Activated CD4-positive, CD25-positive, alpha-beta regulatory T cell (primary cell): ENCODE measurements around the gene PLA2G6.

ENCODE experiments used
- DNase-seq, 4 experiments: peaks; one replicate each; lab custom pipeline; 2025; lab: John Stamatoyannopoulos, UW

The PLA2G6 gene, protein sequence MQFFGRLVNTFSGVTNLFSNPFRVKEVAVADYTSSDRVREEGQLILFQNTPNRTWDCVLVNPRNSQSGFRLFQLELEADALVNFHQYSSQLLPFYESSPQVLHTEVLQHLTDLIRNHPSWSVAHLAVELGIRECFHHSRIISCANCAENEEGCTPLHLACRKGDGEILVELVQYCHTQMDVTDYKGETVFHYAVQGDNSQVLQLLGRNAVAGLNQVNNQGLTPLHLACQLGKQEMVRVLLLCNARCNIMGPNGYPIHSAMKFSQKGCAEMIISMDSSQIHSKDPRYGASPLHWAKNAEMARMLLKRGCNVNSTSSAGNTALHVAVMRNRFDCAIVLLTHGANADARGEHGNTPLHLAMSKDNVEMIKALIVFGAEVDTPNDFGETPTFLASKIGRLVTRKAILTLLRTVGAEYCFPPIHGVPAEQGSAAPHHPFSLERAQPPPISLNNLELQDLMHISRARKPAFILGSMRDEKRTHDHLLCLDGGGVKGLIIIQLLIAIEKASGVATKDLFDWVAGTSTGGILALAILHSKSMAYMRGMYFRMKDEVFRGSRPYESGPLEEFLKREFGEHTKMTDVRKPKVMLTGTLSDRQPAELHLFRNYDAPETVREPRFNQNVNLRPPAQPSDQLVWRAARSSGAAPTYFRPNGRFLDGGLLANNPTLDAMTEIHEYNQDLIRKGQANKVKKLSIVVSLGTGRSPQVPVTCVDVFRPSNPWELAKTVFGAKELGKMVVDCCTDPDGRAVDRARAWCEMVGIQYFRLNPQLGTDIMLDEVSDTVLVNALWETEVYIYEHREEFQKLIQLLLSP

DNA sequence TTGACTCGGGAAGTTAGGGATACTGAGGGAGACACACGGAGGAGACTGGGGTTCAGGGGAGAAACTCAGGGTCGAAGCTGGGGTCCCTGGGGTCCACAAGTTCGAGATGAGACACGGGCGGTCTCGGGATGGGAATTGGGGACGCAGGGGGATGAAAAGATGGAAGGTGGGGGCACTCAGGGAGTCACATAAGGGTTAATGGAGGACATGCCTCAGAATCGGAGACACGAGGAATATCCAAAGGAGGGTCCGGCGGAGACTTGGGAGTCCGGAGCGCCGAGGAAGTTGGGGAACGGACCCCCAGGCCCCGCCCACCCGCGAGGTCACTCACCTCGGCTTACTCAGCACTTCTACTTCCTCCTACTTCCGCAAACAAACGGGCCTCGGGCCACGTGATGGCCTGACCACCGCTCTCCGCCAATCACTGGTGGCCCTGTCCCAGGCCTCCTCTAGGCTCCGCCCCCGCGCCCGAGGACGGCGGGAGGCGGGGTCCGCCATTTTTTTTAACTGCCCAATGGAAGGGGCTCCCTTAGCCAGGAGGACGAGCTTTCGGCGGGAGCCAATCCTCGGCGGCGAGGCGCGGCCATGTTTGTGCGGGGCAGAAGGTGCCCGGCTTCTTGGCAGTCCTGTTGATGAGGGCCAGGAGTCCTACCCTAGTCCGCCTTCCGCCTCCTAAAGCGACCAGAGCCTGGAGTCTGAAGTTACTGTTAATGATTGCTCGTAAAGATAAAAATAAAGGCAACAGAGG lies at the start of gene PLA2G6:
Gene PLA2G6 (minus strand): TSS at position 378 of the 748 bp plus-strand sequence. CDS start 12,404 bp downstream, outside the sequence.
- DNase-seq = peak; percentile 91 to 96 (median 94)

- DNase-seq = no peak
Observed at GRCh38 chr22:38230916-38231315, 49.3 kb upstream of the PLA2G6 start.

DNA sequence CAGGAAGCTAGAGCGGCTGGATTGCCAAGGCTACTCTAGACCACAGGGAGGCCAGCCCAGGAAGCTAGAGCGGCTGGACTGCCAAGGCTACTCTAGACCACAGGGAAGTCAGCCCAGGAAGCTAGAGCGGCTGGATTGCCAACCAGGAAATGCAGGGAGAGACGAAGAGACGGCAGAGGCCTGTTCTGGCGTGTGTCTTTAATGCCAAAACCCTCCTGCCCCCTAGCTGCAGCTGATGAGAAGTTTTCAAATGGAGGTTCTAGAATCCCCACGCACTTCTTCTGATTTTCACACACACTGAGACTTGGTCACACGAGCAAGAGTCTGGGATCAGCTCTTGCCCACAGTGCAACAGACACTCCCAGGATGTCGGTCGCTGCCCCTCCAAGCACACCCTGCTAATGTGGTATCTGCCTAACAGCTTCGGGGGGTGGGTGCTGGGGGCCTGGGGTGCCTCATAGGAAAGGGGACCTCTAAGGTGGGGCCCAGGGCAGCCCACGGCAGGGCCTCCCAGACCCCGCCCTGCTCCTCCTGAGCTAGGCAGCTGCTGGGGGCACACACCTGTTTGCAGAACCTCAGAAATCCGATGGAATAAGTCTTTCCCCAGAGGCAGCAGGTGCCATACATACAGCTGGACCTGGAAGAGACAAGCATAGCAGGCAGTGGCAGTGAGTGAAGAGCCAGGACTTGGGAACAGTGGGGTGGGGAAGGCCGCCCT lies 48.6 kb upstream of the PLA2G6 start:
- peak in 1 of 4 experiments; percentile 10 for DNase-seq

DNA sequence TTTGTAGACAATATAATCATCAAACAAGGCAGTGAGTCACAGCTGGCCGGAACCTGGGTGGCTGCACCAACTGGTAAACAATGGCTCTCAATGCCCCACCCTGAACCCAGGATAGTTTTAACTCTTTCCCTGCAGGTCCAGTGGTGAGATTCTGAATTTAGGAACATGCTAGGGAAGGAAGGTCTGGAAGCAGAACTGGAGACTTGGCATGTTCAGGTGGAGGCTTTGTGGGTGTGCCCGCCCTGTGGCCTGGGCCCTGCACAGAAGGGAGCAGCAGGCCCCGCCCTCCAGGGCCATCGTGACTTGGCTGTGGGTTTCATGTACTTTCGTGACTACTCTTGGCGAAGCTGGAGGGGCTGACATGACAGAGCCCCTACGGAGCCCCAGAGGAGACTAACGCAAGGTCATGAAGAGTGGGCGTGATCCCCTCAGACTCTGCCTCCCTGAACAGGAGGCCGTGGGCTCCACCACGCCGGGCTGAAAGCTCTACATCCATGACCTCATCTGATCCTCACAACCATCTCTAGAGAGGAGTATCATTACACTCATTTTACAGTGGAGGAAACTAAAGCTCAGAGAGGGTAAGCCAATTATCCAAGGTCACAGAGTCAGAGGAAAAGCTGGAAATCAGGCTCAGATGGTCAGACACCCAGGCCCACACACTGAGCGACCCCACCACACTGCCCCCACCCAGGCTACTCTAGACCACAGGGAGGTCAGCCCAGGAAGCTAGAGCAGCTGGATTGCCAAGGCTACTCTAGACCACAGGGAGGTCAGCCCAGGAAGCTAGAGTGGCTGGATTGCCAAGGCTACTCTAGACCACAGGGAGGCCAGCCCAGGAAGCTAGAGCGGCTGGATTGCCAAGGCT lies 47.5 kb upstream of the PLA2G6 start:
- no peak for DNase-seq

DNA sequence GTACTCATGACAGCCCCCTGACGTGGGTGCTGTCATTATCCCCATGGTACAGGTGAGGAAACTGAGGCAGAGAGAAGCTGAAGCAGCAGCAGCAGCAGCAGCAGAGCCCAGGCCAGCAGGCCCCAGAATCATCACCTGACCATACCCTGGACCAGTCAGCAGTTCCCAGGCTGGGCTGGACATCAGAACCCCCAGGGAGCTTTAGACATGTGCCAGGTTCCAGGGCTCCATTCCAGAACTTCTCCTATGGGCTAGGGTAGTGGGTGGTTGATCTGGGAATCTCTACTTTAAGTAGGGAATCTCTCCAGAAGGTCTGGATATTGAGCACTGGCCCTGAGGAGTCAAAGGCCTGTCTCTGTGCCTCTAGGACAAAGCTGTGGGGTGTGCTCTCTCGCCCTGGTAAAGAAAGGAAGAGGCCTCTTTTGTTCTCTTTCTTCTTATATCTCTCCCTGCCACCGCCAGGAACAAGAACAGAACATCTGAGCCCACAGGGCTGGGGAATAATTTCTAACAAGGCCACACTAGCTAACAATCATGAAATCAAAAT lies 46.8 kb upstream of the PLA2G6 start:
- no peak for DNase-seq

GRCh38 chr22:38226853-38227649 lies 45.4 kb upstream of the PLA2G6 start:
- DNase-seq = no peak

DNA sequence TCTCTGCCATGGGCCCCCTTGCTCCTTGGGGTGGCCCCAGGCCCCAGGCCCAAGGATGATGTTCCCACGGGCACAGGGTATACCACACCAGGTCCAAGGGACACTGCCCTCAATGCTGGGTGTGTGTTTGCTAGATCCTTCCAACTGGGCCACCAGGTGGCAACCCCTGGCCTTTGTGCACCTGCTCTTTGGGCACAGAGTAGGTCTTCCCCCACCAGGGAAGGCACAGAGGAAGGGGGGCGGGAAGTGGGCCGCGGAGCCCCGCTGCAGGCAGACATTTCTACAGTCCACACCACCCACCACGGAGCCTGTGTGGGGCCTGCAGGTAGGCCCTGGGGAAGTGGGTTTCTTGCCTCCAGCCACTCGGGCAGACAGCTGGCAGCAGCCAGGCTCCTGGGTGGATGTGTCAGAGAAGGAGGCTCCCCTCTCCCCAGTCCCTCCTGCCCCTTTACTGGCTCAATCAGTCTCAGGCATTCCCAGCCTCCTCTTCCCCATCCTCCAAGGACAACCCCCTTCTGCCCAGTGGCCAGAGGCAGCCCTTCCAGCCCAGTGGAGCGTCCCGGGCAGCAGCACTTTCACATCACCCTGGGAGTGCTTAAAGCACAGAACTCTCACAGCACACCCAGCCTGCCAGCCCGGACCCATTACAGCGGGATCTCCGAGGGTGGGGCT lies 41.8 kb upstream of the PLA2G6 start:
- no peak for DNase-seq

DNA sequence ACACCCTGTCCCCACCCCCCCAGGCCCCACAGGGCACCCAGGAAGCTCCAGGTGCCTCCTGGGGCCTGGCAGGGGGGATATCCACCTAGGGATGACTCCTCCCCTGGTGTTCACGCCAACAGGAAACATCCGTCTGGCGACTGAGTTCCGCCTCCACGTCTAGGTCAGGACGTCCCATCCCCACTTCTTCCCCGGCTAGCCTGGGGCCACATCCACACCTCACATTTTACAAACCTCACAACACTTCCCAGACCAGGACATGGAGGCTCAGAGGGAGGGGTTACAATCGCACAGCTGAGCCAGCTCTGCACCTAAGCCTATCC lies 41.1 kb upstream of the PLA2G6 start:
- DNase-seq = no peak

- DNase-seq = no peak
Observed at GRCh38 chr22:38221908-38222796, 40.5 kb upstream of the PLA2G6 start.

DNA sequence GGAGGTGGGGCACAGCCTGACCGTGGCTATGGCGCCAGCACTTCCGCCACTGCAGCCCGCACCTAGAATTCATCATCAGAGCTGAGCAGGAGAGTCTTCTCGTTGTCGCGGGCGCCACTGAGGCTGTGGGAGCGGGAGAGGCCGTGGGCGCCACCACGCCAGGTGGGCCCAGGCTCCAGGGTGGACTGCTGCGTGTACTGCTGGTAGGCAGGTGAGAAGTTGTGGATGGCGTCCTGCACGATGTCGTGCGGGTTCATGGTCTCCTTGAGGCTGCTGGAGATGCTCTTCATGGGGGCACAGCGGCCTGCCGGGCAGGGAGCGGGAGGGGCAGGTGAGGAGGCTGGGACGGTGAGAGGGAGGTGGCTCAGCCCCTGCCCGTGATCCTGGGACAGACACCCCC lies 39.8 kb upstream of the PLA2G6 start:
- DNase-seq = no peak

- no peak for DNase-seq
Observed at GRCh38 chr22:38220653-38221386, 39.2 kb upstream of the PLA2G6 start.

DNA sequence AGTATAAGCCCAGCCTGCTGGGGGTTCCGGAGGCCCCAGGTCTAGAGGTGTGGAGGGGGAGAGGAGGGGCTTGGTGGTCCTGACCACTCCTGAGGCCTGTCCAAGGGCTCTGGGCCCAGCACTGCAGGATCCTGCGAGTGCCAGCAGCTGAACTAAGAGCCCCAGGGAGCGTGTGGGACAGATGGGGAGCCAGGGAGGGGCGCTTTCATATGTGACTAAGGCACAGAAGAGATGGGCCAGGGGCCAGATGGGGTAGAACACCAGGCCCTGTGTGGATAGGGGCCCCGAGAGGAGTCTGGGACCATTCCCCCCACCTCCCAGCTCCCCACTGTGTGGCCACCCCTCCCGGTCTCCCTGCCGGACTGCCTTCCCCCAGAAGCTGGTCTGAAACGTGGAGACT lies 38.5 kb upstream of the PLA2G6 start:
- DNase-seq = no peak

- DNase-seq = no peak
Observed at GRCh38 chr22:38219632-38220031, 38.0 kb upstream of the PLA2G6 start.

- no peak for DNase-seq
Observed at GRCh38 chr22:38218661-38219622, 37.3 kb upstream of the PLA2G6 start.

DNA sequence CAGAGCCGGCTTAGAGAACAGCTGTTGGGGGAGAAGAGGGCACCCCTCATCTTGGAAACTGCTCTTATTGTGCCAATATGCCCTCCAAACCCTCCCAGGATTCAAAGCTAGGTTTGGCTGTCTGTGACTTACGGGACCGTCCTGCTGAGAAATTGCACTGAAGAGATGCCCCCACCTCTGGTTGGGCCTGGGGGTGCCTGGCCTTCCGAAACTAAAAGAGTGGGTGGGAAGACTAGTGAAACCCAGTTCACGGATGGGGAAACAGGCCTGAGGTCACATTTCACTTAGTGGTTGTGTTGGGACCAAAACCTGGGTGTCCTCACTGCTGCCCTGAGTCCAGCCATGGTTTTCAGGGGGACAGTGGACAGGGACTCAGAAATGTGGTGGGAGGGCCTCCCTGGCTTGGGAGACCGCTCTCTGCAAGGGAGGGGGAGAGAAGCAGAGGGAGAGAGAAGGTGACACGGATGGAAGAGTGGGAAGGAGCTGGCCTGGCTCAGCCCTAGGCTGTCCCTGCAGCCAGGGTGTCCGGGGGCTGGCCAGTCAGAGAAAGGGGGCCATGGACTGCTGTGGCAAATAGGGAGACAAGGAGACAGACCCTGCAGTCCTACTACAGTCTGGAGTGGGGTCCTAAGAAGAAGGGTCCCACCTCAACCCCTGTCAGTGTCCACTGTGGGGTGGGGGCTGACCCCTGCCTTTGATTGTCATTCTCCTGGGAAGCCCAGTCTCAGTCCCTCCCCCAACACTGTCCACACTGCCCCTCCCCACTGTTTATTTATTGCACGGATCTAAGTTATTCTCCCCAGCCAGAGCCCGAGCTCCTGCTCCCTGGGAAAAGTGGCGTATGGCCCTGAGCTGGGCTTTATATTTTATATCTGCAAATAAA lies 33.8 kb upstream of the PLA2G6 start:
- no peak for DNase-seq
